SJSA1 (cell line): ENCODE results near the gene BRSK1. TPM values are rescaled to one million over a fixed set of nuclear protein-coding genes. Genes with fewer than 3 reads are reported as not detected.
"Not testable (repeated sequence)": the region's sequence is repeated elsewhere in the genome, so short reads cannot be mapped to it uniquely, and the experiment has no call there.

Source experiments
- DNase-seq, 2 experiments: peaks; one replicate each; pipeline ENCODE4 v3.0.0-alpha.2; 2015 to 2020; ENCODE audit warnings: low spot score in 2 of 2, low read depth in 1 of 2
- H3K27ac ChIP-seq: fragments of 250-450 bp; sonication (Bioruptor Pico); 2 replicates; pipeline ENCODE4 v1.5.1; 2020; ENCODE audit warnings: mild to moderate bottlenecking, moderate library complexity
- H3K27me3 ChIP-seq: fragments of 250-450 bp; sonication (Bioruptor Pico); replicated peaks from 2 replicates; pipeline ENCODE4 v1.5.1; 2020; ENCODE audit warnings: mild to moderate bottlenecking, moderate library complexity
- H3K36me3 ChIP-seq: fragments of 250-450 bp; sonication (Bioruptor Pico); 2 replicates; pipeline ENCODE4 v1.5.1; 2020; ENCODE audit warnings: mild to moderate bottlenecking
- H3K4me1 ChIP-seq: fragments of 250-450 bp; sonication (Bioruptor Pico); replicated peaks from 2 replicates; pipeline ENCODE4 v1.6.1; 2021; ENCODE audit warnings: mild to moderate bottlenecking
- H3K4me3 ChIP-seq: fragments of 250-450 bp; sonication (Bioruptor Pico); 2 replicates; pipeline ENCODE4 v1.5.1; 2020; ENCODE audit warnings: mild to moderate bottlenecking
- H3K9me3 ChIP-seq: fragments of 250-450 bp; sonication (Bioruptor Pico); replicated peaks from 2 replicates; pipeline ENCODE4 v1.5.1; 2020; ENCODE audit warnings: mild to moderate bottlenecking
- total RNA-seq: library from RNA; depleted of rRNA; stranded (reverse); fragments of >200 nt; shearing (Covaris generic); gene quantifications from 2 replicates; pipeline ENCODE4 v1.2.3, GENCODE V29; 2014

The BRSK1 gene
- total RNA-seq, 1 experiment from 2014 or later: 8.5 TPM

DNA sequence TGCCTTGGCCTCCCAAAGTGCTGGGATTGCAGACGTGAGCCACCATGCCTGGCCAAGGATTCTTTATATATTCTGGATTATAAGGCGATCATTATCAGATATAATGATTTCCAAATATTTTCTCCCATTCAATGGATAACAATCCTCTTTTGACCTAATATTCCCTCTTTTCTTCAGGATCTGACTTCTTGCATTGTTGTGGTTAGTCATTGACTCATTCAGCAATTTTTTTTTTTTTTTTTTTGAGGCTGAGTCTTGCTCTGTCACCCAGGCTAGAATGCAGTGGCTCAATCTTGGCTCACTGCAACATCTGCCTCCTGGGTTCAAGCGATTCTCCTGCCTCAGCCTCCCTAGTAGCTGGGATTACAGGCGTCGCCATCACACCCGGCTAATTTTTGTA, 46.0 kb downstream of the BRSK1 start:
- H3K9me3 ChIP-seq, H3K27ac ChIP-seq, H3K36me3 ChIP-seq, H3K4me1 ChIP-seq, H3K4me3 ChIP-seq, H3K27me3 ChIP-seq, DNase-seq: not testable (repeated sequence)

DNA sequence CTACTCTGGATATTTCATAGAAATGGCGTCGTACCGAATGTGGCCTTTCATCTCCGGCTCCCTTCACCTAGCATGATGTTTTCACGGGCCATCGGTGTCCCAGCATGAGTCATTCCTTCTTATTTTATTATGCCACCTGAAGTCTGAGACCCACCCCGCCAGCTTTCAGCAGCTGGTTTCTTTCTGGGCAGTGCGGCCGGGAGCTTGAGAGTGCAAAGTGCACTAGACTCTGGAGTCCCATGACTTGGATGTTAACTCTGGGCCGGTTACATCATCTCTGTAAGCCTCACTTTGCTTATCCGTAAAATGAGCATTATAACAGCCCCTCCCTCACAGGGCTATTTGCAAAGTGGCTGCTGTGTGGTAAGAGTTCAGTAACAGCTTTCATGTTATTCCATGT, 50.1 kb downstream of the BRSK1 start:
- Histone ChIP-seq H3K27ac (no peak overlapping the region), H3K9me3 (no peaks in the 10 kb centered on the region), H3K4me1 (peaks cover 16% of the 10 kb centered on the region), H3K4me3 (no peak overlapping the region), H3K36me3 (no peaks in the 10 kb centered on the region), H3K27me3 (no peaks in the 10 kb centered on the region)
- no peak for DNase-seq

DNA sequence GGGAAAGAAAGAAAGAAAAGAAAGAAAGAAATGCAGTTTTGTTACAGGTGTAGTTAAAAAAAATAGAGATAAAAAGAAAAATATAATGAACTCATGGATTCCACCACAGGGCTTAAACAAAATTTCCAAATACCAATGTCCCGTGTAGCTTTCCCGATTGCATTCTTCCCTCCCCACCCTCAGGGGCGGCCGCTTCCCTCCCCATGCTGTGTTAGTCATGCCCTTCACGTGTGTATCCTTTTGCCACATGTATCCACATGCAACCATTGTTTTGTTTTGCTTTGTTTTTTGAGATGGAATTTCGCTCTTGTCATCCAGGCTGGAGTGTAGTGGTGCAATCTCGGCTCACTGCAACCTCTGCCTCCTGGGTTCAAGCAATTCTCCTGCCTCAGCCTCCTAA, 52.3 kb downstream of the BRSK1 start:
- H3K4me1 ChIP-seq: peaks cover 23% of the 10 kb centered on the region
- peak in 1 of 2 experiments; percentile 46 for DNase-seq
- no peaks in the 10 kb centered on the region for H3K27me3 ChIP-seq
- no peaks in the 10 kb centered on the region for H3K9me3 ChIP-seq
- H3K27ac ChIP-seq: no peak overlapping the region
- no peak overlapping the region for H3K4me3 ChIP-seq
- H3K36me3 ChIP-seq: no peaks in the 10 kb centered on the region

DNA sequence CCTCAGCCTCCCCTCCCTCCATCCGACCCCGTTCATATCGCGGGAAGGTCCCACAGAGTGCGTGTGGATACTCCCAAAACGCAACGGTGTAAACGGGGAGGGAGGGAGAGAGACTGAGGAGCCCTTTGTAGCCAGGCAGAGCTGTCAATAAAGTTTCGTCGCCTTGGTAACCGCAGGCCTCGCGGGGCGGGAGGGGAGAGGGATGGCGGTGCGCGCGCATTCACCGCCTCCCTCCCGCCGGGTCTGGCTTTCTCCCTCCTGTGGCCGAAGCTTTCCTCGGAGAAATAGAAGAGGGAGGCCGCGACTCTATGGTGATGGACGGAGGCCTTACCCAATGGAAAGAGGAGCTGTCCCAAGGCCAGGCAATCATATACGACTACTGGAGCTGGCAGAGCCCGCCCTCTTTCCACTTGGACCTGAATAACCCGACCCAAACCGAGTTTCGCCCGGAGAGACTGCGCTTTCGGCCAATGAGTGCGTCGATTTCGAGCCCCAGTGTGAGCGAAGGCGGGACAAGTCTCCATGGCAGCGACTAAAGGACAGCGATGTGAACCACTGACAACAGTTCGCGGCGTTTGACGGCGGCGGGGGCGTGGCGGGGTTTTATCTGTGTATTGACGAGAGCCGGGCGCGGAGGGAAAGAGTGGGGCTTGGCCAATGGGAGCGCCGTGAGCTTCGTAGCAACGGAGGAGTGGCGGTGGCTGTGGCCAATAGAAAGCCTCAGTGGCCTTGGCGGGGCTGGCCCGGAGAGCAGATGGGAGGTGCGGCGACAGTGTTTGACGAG, 55.5 kb downstream of the BRSK1 start, which contains the start of gene KMT5C:
Gene KMT5C (plus strand): TSS at position 772 of the 784 bp plus-strand sequence. CDS start 2,061 bp downstream, outside the sequence.
- Histone ChIP-seq H3K9me3 (no peaks in the 10 kb centered on the region), H3K27me3 (no peaks in the 10 kb centered on the region), H3K36me3 (peaks cover 5% of the 10 kb centered on the region; the same call in 1 of the 2 replicates), H3K4me1 (peaks cover 28% of the 10 kb centered on the region), H3K4me3 (peak within 1 kb of the TSS; percentile 36), H3K27ac (peak within 1 kb of the TSS; percentile 99)
- peak; percentile 100 for DNase-seq

DNA sequence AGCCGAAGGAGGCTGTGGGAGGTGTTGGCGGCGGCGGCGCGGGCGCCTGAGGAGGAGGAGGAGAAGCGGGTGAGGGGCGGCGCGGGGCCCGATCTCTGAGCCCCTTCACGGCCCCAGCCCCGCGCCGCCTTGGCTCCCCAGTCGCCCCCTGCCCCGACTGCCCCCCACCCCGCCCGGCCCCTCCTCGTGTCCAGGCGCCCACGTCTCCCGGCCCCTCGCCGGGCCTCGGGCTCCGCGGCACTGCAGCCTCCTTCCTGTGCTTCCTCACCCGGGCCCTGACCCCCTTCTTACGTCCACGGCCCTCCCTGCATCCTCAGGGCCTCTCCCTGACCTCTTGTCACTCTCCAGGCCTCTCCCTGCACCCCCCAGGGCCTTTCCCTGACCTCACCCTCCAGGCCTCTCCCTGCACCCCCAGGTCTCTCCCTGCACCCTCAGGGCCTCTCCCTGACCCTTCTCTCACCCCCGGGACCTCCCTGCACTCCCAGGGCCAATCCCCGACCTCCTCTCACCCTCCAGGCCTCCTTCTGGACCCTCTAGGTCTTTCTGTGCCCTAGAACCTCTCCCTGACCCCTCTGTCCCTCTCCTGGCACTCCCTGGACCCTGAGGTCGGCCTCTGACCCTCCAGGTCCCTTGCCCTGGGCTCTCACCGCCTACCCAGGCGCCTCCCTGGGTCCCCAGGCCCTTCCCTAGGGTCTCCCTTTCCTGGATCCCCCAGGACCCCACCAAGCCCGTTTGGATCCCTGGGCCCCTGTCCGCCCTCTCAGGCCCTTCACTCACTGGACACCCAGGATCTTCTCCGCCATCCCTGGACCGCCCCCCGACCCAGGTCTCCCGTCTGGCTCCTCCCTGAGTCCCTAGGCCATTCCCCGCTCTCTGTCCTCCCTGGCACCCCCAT, 56.3 kb downstream of the BRSK1 start:
- Histone ChIP-seq H3K9me3 (no peaks in the 10 kb centered on the region), H3K4me1 (peaks cover 28% of the 10 kb centered on the region), H3K4me3 (peak overlapping the region; percentile 36), H3K27me3 (no peaks in the 10 kb centered on the region), H3K36me3 (peaks cover 5% of the 10 kb centered on the region; the same call in 1 of the 2 replicates), H3K27ac (peak overlapping the region; percentile 46)
- DNase-seq: peak in 1 of 2 experiments; percentile 44

DNA sequence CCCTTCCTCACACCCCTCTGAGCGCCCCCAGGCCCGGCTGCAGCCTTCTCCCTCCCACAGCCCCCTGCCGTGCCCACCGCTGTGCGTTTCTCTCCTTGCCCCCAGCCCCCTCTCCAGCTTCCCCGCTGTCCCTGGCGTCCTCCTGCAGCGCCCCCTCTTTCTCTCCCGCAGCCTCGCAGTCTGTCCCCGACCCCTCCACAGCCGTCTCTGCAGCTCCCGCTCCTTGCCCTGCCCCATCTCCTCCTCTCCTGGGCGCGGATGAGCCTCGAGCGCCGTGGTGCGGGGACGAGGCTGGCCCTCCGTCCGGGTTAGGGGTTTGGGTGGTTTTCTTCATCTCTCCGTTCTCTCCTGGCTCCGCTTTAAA, 57.0 kb downstream of the BRSK1 start:
- H3K36me3 ChIP-seq: peaks cover 5% of the 10 kb centered on the region; the same call in 1 of the 2 replicates
- DNase-seq: no peak
- H3K9me3 ChIP-seq: no peaks in the 10 kb centered on the region
- H3K27ac ChIP-seq: no peak overlapping the region
- H3K4me3 ChIP-seq: peak overlapping the region; percentile 36
- peaks cover 28% of the 10 kb centered on the region for H3K4me1 ChIP-seq
- H3K27me3 ChIP-seq: no peaks in the 10 kb centered on the region

DNA sequence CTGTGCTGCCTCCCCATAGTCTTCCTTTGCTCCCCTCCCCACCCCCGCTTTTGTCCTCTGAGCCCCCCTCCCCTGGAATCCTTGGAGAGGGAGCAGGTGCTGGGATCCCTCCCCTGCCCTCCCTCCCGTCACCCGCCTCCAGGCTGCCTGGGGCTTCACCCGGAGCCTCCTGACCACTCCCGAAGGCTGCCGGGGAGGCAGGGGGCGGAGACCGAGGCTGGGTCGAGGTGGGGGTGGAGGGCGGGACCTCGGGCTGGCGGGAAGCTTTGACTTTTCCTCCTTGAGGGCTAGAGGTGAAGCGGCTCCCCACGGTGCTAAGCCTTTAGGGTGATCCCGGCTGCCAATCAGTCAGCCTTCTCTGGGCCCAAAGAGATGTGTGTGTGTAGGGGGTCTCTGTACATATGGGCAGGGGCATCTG, 57.4 kb downstream of the BRSK1 start:
- DNase-seq: peak in 1 of 2 experiments; percentile 69
- no peaks in the 10 kb centered on the region for H3K9me3 ChIP-seq
- H3K27me3 ChIP-seq: no peaks in the 10 kb centered on the region
- H3K4me1 ChIP-seq: peaks cover 27% of the 10 kb centered on the region
- peaks cover 5% of the 10 kb centered on the region; the same call in 1 of the 2 replicates for H3K36me3 ChIP-seq
- no peak overlapping the region for H3K27ac ChIP-seq
- H3K4me3 ChIP-seq: no peak overlapping the region

DNA sequence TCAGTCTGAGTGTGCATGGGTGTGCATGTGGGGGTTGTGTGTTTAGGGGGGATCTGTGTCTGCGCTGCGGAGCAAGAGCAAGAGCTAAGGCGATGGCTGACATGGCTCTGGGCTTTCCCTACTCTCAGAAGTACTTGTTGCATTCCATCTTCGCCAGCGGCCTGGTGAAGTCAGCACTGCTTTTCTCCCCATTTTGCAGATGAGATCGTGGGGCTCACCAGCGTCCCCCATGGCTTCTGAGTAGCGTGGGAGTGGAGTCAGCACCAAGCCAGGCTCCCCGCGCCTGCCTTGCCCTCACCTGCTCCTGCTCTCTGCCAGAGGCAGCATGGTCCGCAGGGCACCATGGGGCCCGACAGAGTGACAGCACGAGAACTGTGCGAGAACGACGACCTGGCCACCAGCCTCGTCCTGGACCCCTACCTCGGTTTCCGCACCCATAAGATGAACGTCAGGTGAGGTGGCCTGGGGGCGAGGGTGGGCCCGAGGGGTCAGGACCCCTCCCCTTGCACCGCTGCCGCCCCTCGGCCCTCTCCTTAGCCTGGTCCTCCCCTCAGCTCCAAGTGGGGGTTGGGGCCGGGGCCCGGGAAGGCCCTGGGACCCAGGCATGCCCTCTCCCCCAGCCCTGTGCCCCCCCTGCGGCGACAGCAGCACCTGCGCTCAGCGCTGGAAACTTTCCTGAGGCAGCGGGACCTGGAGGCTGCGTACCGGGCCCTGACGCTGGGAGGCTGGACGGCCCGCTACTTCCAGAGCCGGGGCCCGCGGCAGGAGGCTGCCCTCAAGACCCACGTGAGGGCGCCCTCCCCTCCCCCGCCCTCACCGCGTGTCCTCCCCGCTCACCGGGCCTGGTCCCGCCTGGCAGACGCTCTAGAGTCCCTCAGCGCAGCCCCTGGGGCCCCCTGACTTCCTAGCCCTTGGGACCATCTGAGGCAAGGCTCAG, 58.1 kb downstream of the BRSK1 start:
- DNase-seq: peak in 1 of 2 experiments; percentile 44
- Histone ChIP-seq H3K4me3 (no peak overlapping the region), H3K36me3 (peaks cover 5% of the 10 kb centered on the region; the same call in 1 of the 2 replicates), H3K27me3 (no peaks in the 10 kb centered on the region), H3K27ac (no peak overlapping the region), H3K9me3 (no peaks in the 10 kb centered on the region), H3K4me1 (peaks cover 23% of the 10 kb centered on the region)

DNA sequence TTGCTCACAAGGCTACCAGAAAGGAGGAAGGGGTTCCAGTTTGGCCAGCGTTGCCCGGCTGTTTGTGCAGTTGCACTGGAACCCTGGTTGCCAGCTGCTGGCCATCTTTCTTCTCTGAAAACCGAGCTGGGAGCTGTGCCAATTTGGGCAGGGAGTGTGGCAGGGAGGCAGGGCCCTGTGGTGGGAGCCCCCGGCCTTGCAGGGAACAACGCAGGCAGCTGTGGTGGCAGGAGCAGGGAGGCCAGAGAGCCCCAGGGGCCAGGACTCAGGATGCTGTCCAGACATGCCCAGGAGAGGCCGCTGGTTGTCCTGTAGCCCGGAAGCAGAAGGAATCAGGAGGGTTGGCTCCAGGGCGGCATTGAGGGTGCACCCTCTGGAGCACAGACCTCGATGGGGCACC, 60.6 kb downstream of the BRSK1 start:
- Histone ChIP-seq H3K27me3 (no peaks in the 10 kb centered on the region), H3K9me3 (no peaks in the 10 kb centered on the region), H3K4me1 (peaks cover 15% of the 10 kb centered on the region), H3K27ac (no peak overlapping the region), H3K4me3 (no peak overlapping the region), H3K36me3 (peaks cover 5% of the 10 kb centered on the region; the same call in 1 of the 2 replicates)
- DNase-seq: no peak

DNA sequence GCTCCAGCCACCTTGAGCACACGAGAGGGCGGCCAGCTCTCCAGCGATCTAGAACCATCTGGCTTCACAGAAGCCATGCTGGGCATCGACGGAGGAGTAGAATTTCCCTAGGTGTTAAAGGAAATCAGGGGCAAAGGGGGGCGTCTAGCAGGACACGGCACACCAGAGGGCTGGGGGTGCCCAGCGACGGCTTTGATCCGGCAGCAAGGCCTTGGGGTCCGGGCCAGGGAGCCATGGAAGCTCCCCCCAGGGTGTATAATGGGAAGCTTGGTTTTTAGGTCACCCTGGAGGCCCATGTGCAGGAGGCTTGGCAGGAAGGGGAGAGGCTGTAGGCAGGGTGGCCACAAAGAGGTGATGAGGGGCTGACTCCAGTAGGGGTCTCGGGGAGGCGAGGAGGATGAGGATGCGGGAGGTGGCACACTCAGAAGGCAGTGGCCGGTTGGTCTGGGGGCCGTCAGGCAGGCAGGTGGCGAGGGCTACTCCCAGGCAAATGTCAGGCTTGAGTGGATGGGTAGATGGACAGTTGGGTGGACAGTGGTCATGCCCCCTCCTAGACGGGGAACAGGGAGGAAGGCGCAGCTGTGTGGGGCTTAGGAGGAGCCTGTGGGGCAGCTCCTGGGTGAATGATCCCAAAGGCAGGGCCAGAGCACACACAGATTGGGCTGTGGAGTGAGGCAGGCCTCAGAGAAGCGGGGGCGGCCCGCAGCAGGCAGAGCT, 61.5 kb downstream of the BRSK1 start:
- no peak overlapping the region for H3K27ac ChIP-seq
- no peaks in the 10 kb centered on the region for H3K27me3 ChIP-seq
- no peak overlapping the region for H3K4me3 ChIP-seq
- no peak for DNase-seq
- no peaks in the 10 kb centered on the region for H3K9me3 ChIP-seq
- H3K36me3 ChIP-seq: peaks cover 5% of the 10 kb centered on the region; the same call in 1 of the 2 replicates
- peaks cover 13% of the 10 kb centered on the region for H3K4me1 ChIP-seq

DNA sequence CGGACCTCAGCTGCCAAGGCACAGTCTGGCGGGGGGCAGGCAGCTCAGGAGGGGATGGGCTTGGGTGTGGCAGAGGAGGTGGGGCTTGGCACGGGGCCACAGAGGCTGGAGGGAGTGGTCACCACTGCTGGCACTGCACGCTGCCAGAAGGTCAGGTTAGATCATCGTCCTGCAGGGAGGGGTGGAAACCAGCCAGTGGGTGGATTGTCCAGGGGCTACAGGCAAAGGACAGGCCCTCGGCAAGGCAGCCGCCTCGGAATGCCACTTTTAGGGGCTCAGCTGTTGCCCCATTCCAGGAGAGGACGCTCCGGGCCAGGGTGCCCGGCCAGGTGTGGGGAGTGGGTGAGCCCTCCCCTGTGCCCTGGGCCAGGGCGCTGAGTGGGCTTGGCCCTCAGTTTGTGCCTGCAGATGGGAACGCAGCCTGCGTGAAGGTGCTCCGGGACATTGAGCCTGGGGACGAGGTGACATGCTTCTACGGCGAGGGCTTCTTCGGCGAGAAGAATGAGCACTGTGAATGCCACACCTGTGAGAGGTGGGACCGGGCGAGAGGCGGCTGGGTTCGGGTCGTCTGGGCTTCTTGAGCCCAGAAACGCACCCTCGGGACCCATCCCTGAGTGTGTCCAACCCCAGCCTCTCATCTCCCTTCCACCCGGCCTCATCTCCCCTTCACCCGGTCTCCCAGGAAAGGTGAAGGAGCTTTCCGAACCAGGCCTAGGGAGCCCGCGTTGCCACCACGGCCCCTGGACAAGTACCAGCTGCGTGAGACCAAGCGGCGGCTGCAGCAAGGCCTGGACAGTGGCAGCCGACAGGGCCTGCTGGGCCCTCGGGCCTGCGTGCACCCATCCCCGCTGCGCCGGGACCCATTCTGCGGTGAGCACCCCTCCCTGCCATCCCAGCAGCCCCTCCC, 62.3 kb downstream of the BRSK1 start:
- Histone ChIP-seq H3K4me1 (peaks cover 14% of the 10 kb centered on the region), H3K9me3 (no peaks in the 10 kb centered on the region), H3K36me3 (peaks cover 5% of the 10 kb centered on the region; the same call in 1 of the 2 replicates), H3K4me3 (no peak overlapping the region), H3K27me3 (no peaks in the 10 kb centered on the region), H3K27ac (no peak overlapping the region)
- DNase-seq: no peak
